Left lobe of liver (tissue), 2 donors: ENCODE results near the gene ERAP2. TPM values are rescaled to one million over a fixed set of nuclear protein-coding genes. Genes with fewer than 3 reads are reported as not detected.
"Not testable (repeated sequence)": the region's sequence is repeated elsewhere in the genome, so short reads cannot be mapped to it uniquely, and the experiment has no call there.

ENCODE experiments used
- ATAC-seq: fragments of 200-7000 bp; cut with Tn5 transposase; one replicate; pipeline ENCODE4 v1.9.1; 2020; ENCODE audit warnings: mild to moderate bottlenecking, moderate library complexity
- DNase-seq: peaks from one replicate; pipeline ENCODE4 v3.0.0-alpha.2; 2020; ENCODE audit warnings: low spot score
- total RNA-seq: library from RNA; stranded (reverse); gene quantifications from one replicate; pipeline ENCODE4 v1.2.1, GENCODE V29; 2021
- donor health status: DM: no; HTN: no; CAD: no; lungs with moderate emphysema.
- donor health status: DM: no; HTN: yes; CAD: no.

The ERAP2 gene
- total RNA-seq, 1 donor from 2014 or later: 7.1 TPM

GRCh38 chr5:96861076-96861475, 15.2 kb upstream of the ERAP2 start:
- ATAC-seq (no peak), DNase-seq (no peak)

- DNase-seq: no peak
- no peak for ATAC-seq
These were observed 13.2 kb upstream of the ERAP2 start for GRCh38 chr5:96863114-96863513.

GRCh38 chr5:96863949-96864584, 12.2 kb upstream of the ERAP2 start:
- no peak for ATAC-seq

GRCh38 chr5:96864922-96865530, 11.3 kb upstream of the ERAP2 start:
- ATAC-seq (peak; percentile 64), DNase-seq (no peak)

More at GRCh38 chr5:96863949-96864584, 12.2 kb upstream of the ERAP2 start:
- no peak for DNase-seq

GRCh38 chr5:96868603-96869371, 7.5 kb upstream of the ERAP2 start:
- no peak for DNase-seq
- ATAC-seq: peak; percentile 97

- no peak for DNase-seq
- ATAC-seq: no peak
These were observed 7.0 kb upstream of the ERAP2 start for GRCh38 chr5:96869372-96869641.

GRCh38 chr5:96870094-96871026, 5.9 kb upstream of the ERAP2 start:
- ATAC-seq (no peak), DNase-seq (no peak)

- DNase-seq (no peak), ATAC-seq (no peak)
These were observed 5.3 kb upstream of the ERAP2 start for GRCh38 chr5:96871027-96871399.

GRCh38 chr5:96871686-96872085, 4.6 kb upstream of the ERAP2 start:
- no peak for ATAC-seq

GRCh38 chr5:96873449-96873848, 2.9 kb upstream of the ERAP2 start:
- DNase-seq: no peak
- ATAC-seq: no peak

More at GRCh38 chr5:96871686-96872085, 4.6 kb upstream of the ERAP2 start:
- no peak for DNase-seq

- DNase-seq (no peak), ATAC-seq (no peak)
These were observed 1.7 kb upstream of the ERAP2 start for GRCh38 chr5:96874631-96875030.

- DNase-seq (no peak), ATAC-seq (peak; percentile 67)
These were observed 459 bp upstream of the ERAP2 start for GRCh38 chr5:96875791-96876291.

- peak; percentile 47 for ATAC-seq
These were observed 723 bp downstream of the ERAP2 start for GRCh38 chr5:96876977-96877469.

GRCh38 chr5:96879665-96880064, 3.4 kb downstream of the ERAP2 start:
- no peak for DNase-seq
- no peak for ATAC-seq

More at GRCh38 chr5:96876977-96877469, 723 bp downstream of the ERAP2 start:
- DNase-seq: not testable (repeated sequence)

GRCh38 chr5:96880444-96881164, 4.3 kb downstream of the ERAP2 start:
- ATAC-seq: no peak
- DNase-seq: no peak

GRCh38 chr5:96881511-96882115, 5.3 kb downstream of the ERAP2 start:
- no peak for DNase-seq
- ATAC-seq: no peak

GRCh38 chr5:96883871-96884270, 7.6 kb downstream of the ERAP2 start:
- DNase-seq: no peak
- no peak for ATAC-seq

- DNase-seq (no peak), ATAC-seq (no peak)
These were observed 8.7 kb downstream of the ERAP2 start for GRCh38 chr5:96884995-96885394.

GRCh38 chr5:96885518-96886338, 9.4 kb downstream of the ERAP2 start:
- DNase-seq: no peak
- no peak for ATAC-seq
